Adrenal gland (tissue), 5 donors: Measurements from ENCODE around the gene PRRT1.

Source experiments
- CTCF ChIP-seq, 6 experiments: fragments of 450-650 bp in 4 of 6; fragments of 200-600 bp in 2 of 6; sonication (generic) in 1 of 6; IDR thresholded peaks; 1 replicate in 5 of 6; 2 replicates in 1 of 6; pipeline versions ENCODE4 v1.5.1 to v1.8.0; 2016 to 2021; ENCODE audit warnings: antibody characterized with exemption in 6 of 6, mild to moderate bottlenecking in 2 of 6, moderate library complexity in 1 of 6
- POLR2A ChIP-seq, 2 donors: fragments of 450-650 bp; IDR thresholded peaks; one replicate each; pipeline ENCODE4 v1.6.1; 2017; ENCODE audit warnings: antibody characterized with exemption in 2 of 2, mild to moderate bottlenecking in 2 of 2, moderate library complexity in 1 of 2
- donor health status: DM: no; HTN: no; CAD: no.

- TF ChIP-seq CTCF (IDR thresholded peaks at IDR 0.05) (no peak), POLR2A (IDR thresholded peaks at IDR 0.05) (no peak)
Measured at GRCh38 chr6:32158052-32158451, 6.3 kb upstream of the PRRT1 start.
